ENCODE measurements around the gene ACSL1. TPM values are rescaled to one million over a fixed set of nuclear protein-coding genes. Genes with fewer than 3 reads are reported as not detected.

The ACSL1 gene
- polyA plus RNA-seq, 1 donor from 2014 or later, result 30.7 TPM

GRCh38 chr4:184806229-184806550 lies 19.6 kb downstream of the ACSL1 start:
- TF ChIP-seq TAF1 (IDR thresholded peaks at IDR 0.05; ENCODE audit: low read depth) (no peak), EZH2 (IDR thresholded peaks at IDR 0.05; ENCODE audit: borderline replicate concordance, insufficient read depth, low read length, poor library complexity, severe bottlenecking) (no peak), SMC3 (conservative IDR thresholded peaks at IDR 0.05; ENCODE audit: poor library complexity) (no peak), EP300 (conservative IDR thresholded peaks at IDR 0.05; ENCODE audit: poor library complexity, severe bottlenecking) (no peak), RAD21 (conservative IDR thresholded peaks at IDR 0.05) (no peak), MXI1 (conservative IDR thresholded peaks at IDR 0.05; ENCODE audit: poor library complexity, severe bottlenecking) (no peak), POLR2AphosphoS5 (IDR thresholded peaks at IDR 0.05) (no peak)
- TF ChIP-seq, protein P1, sequence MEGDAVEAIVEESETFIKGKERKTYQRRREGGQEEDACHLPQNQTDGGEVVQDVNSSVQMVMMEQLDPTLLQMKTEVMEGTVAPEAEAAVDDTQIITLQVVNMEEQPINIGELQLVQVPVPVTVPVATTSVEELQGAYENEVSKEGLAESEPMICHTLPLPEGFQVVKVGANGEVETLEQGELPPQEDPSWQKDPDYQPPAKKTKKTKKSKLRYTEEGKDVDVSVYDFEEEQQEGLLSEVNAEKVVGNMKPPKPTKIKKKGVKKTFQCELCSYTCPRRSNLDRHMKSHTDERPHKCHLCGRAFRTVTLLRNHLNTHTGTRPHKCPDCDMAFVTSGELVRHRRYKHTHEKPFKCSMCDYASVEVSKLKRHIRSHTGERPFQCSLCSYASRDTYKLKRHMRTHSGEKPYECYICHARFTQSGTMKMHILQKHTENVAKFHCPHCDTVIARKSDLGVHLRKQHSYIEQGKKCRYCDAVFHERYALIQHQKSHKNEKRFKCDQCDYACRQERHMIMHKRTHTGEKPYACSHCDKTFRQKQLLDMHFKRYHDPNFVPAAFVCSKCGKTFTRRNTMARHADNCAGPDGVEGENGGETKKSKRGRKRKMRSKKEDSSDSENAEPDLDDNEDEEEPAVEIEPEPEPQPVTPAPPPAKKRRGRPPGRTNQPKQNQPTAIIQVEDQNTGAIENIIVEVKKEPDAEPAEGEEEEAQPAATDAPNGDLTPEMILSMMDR (IDR thresholded peaks at IDR 0.05; ENCODE audit: poor library complexity, severe bottlenecking), result no peak
- TF ChIP-seq, protein P2, sequence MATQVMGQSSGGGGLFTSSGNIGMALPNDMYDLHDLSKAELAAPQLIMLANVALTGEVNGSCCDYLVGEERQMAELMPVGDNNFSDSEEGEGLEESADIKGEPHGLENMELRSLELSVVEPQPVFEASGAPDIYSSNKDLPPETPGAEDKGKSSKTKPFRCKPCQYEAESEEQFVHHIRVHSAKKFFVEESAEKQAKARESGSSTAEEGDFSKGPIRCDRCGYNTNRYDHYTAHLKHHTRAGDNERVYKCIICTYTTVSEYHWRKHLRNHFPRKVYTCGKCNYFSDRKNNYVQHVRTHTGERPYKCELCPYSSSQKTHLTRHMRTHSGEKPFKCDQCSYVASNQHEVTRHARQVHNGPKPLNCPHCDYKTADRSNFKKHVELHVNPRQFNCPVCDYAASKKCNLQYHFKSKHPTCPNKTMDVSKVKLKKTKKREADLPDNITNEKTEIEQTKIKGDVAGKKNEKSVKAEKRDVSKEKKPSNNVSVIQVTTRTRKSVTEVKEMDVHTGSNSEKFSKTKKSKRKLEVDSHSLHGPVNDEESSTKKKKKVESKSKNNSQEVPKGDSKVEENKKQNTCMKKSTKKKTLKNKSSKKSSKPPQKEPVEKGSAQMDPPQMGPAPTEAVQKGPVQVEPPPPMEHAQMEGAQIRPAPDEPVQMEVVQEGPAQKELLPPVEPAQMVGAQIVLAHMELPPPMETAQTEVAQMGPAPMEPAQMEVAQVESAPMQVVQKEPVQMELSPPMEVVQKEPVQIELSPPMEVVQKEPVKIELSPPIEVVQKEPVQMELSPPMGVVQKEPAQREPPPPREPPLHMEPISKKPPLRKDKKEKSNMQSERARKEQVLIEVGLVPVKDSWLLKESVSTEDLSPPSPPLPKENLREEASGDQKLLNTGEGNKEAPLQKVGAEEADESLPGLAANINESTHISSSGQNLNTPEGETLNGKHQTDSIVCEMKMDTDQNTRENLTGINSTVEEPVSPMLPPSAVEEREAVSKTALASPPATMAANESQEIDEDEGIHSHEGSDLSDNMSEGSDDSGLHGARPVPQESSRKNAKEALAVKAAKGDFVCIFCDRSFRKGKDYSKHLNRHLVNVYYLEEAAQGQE (IDR thresholded peaks at IDR 0.05; ENCODE audit: borderline replicate concordance), result no peak
- H3K9ac ChIP-seq (ENCODE audit: low read length), result no peak overlapping the region
- H3K36me3 ChIP-seq (ENCODE audit: insufficient read depth, low read length), result no peaks in the 10 kb centered on the region
- no peak overlapping the region for H3K4me3 ChIP-seq (ENCODE audit: low read length)
- H3K9me2 ChIP-seq (ENCODE audit: insufficient read depth, low read length), result no peaks in the 10 kb centered on the region
- no peaks in the 10 kb centered on the region for H3F3A ChIP-seq (ENCODE audit: insufficient read depth, low read length, poor library complexity, severe bottlenecking)
- no peaks in the 10 kb centered on the region for H4K20me1 ChIP-seq (ENCODE audit: insufficient read depth)
- H3K27ac ChIP-seq (ENCODE audit: low read length), result no peak overlapping the region
- H3K27me3 ChIP-seq (ENCODE audit: insufficient read depth, low read depth, low read length), result peaks cover 26% of the 10 kb centered on the region
- H3K9me3 ChIP-seq (ENCODE audit: low read length), result no peaks in the 10 kb centered on the region
- H2AFZ ChIP-seq (ENCODE audit: low read depth, low read length), result no peak overlapping the region
- H3K4me2 ChIP-seq (ENCODE audit: low read length), result no peak overlapping the region
- H3K79me2 ChIP-seq (replicated peaks; ENCODE audit: insufficient read depth, low read length), result no peaks in the 10 kb centered on the region

GRCh38 chr4:184805462-184806228 lies 20.1 kb downstream of the ACSL1 start:
- H3K9me3 ChIP-seq (ENCODE audit: low read length), result no peaks in the 10 kb centered on the region
- no peaks in the 10 kb centered on the region for H3K9me2 ChIP-seq (ENCODE audit: insufficient read depth, low read length)
- H3K27me3 ChIP-seq (ENCODE audit: insufficient read depth, low read depth, low read length), result peaks cover 23% of the 10 kb centered on the region
- no peaks in the 10 kb centered on the region for H3F3A ChIP-seq (ENCODE audit: insufficient read depth, low read length, poor library complexity, severe bottlenecking)
- H3K4me3 ChIP-seq (ENCODE audit: low read length), result no peak overlapping the region
- no peak for TF ChIP-seq SMC3 (conservative IDR thresholded peaks at IDR 0.05; ENCODE audit: poor library complexity)
- TF ChIP-seq TAF1 (IDR thresholded peaks at IDR 0.05; ENCODE audit: low read depth), result no peak
- TF ChIP-seq POLR2AphosphoS5 (IDR thresholded peaks at IDR 0.05), result no peak
- TF ChIP-seq, protein P1 (IDR thresholded peaks at IDR 0.05; ENCODE audit: poor library complexity, severe bottlenecking), result no peak
- TF ChIP-seq, protein P2 (IDR thresholded peaks at IDR 0.05; ENCODE audit: borderline replicate concordance), result no peak
- no peak for TF ChIP-seq EZH2 (IDR thresholded peaks at IDR 0.05; ENCODE audit: borderline replicate concordance, insufficient read depth, low read length, poor library complexity, severe bottlenecking)
- TF ChIP-seq MXI1 (conservative IDR thresholded peaks at IDR 0.05; ENCODE audit: poor library complexity, severe bottlenecking), result no peak
- TF ChIP-seq EP300 (conservative IDR thresholded peaks at IDR 0.05; ENCODE audit: poor library complexity, severe bottlenecking), result no peak
- TF ChIP-seq RAD21 (conservative IDR thresholded peaks at IDR 0.05), result no peak
- no peak overlapping the region for H3K4me2 ChIP-seq (ENCODE audit: low read length)
- no peaks in the 10 kb centered on the region for H3K36me3 ChIP-seq (ENCODE audit: insufficient read depth, low read length)
- H3K27ac ChIP-seq (ENCODE audit: low read length), result no peak overlapping the region
- no peak overlapping the region for H2AFZ ChIP-seq (ENCODE audit: low read depth, low read length)
- no peaks in the 10 kb centered on the region for H4K20me1 ChIP-seq (ENCODE audit: insufficient read depth)
- no peaks in the 10 kb centered on the region for H3K79me2 ChIP-seq (replicated peaks; ENCODE audit: insufficient read depth, low read length)
- H3K9ac ChIP-seq (ENCODE audit: low read length), result no peak overlapping the region
